ENCODE results near the gene PIP4P1.

Gene PIP4P1

GRCh38 chr14:20416223-20416622, 45.0 kb downstream of the PIP4P1 start:
- TF ChIP-seq CTCF (IDR thresholded peaks at IDR 0.05) = no peak
- Histone ChIP-seq H3K4me1 (ENCODE audit: control insufficient read depth in 1 of 2, insufficient read depth in 1 of 2, low read depth in 1 of 2, low read length in 1 of 2) (peaks cover 13 to 24% of the 10 kb centered on the region in 2 experiments), H3K4me3 (ENCODE audit: low read depth in 1 of 2, low read length in 1 of 2) (no peak overlapping the region), H3K27ac (peak overlapping the region; percentile 27), H3K36me3 (no peaks in the 10 kb centered on the region), H3K27me3 (no peaks in the 10 kb centered on the region), H3K9me3 (no peaks in the 10 kb centered on the region)

- Histone ChIP-seq H3K27ac (peak overlapping the region; percentile 27), H3K9me3 (no peaks in the 10 kb centered on the region), H3K4me1 (ENCODE audit: control insufficient read depth in 1 of 2, insufficient read depth in 1 of 2, low read depth in 1 of 2, low read length in 1 of 2) (peaks cover 13 to 24% of the 10 kb centered on the region in 2 experiments), H3K4me3 (ENCODE audit: low read depth in 1 of 2, low read length in 1 of 2) (no peak overlapping the region), H3K36me3 (no peaks in the 10 kb centered on the region), H3K27me3 (no peaks in the 10 kb centered on the region)
- TF ChIP-seq CTCF (IDR thresholded peaks at IDR 0.05) = peak; percentile 26
Observed at GRCh38 chr14:20415782-20416206, 45.4 kb downstream of the PIP4P1 start.

GRCh38 chr14:20413744-20414082, 47.5 kb downstream of the PIP4P1 start:
- TF ChIP-seq CTCF (IDR thresholded peaks at IDR 0.05) = no peak
- peak overlapping the region; percentile 89 for H3K27ac ChIP-seq
- no peaks in the 10 kb centered on the region for H3K27me3 ChIP-seq
- no peaks in the 10 kb centered on the region for H3K9me3 ChIP-seq
- peaks cover 13 to 24% of the 10 kb centered on the region in 2 experiments for H3K4me1 ChIP-seq (ENCODE audit: control insufficient read depth in 1 of 2, insufficient read depth in 1 of 2, low read depth in 1 of 2, low read length in 1 of 2)
- H3K4me3 ChIP-seq (ENCODE audit: low read depth in 1 of 2, low read length in 1 of 2) = peak overlapping the region; percentile 75 to 89
- H3K36me3 ChIP-seq = no peaks in the 10 kb centered on the region

GRCh38 chr14:20412876-20413743, 48.1 kb downstream of the PIP4P1 start, which contains the start of gene TEP1:
Gene TEP1, minus strand, starts transcription at chr14:20413501. Its CDS starts 5,062 bp downstream, at chr14:20408439.
- Histone ChIP-seq H3K27me3 (no peaks in the 10 kb centered on the region), H3K9me3 (no peaks in the 10 kb centered on the region), H3K27ac (peak within 1 kb of the TSS; percentile 89), H3K4me1 (ENCODE audit: control insufficient read depth in 1 of 2, insufficient read depth in 1 of 2, low read depth in 1 of 2, low read length in 1 of 2) (peaks cover 13 to 24% of the 10 kb centered on the region in 2 experiments), H3K36me3 (peaks cover 4% of the 10 kb centered on the region), H3K4me3 (ENCODE audit: low read depth in 1 of 2, low read length in 1 of 2) (peak within 1 kb of the TSS; percentile 75 to 89)
- no peak for TF ChIP-seq CTCF (IDR thresholded peaks at IDR 0.05)

- no peaks in the 10 kb centered on the region for H3K27me3 ChIP-seq
- peak overlapping the region; percentile 75 to 89 for H3K4me3 ChIP-seq (ENCODE audit: low read depth in 1 of 2, low read length in 1 of 2)
- H3K36me3 ChIP-seq = peaks cover 11% of the 10 kb centered on the region
- peak overlapping the region; percentile 89 for H3K27ac ChIP-seq
- H3K9me3 ChIP-seq = no peaks in the 10 kb centered on the region
- TF ChIP-seq CTCF (IDR thresholded peaks at IDR 0.05) = no peak
- H3K4me1 ChIP-seq (ENCODE audit: control insufficient read depth in 1 of 2, insufficient read depth in 1 of 2, low read depth in 1 of 2, low read length in 1 of 2) = peaks cover 13 to 24% of the 10 kb centered on the region in 2 experiments
Observed at GRCh38 chr14:20412411-20412810, 48.8 kb downstream of the PIP4P1 start.
